ENCODE data around the gene TOLLIP. TPM values are rescaled to one million over a fixed set of nuclear protein-coding genes. Genes with fewer than 3 reads are reported as not detected.

Gene TOLLIP
- total and polyA plus RNA-seq, 8 donors, result 35.2 to 69.8 (median 45.7) TPM

DNA sequence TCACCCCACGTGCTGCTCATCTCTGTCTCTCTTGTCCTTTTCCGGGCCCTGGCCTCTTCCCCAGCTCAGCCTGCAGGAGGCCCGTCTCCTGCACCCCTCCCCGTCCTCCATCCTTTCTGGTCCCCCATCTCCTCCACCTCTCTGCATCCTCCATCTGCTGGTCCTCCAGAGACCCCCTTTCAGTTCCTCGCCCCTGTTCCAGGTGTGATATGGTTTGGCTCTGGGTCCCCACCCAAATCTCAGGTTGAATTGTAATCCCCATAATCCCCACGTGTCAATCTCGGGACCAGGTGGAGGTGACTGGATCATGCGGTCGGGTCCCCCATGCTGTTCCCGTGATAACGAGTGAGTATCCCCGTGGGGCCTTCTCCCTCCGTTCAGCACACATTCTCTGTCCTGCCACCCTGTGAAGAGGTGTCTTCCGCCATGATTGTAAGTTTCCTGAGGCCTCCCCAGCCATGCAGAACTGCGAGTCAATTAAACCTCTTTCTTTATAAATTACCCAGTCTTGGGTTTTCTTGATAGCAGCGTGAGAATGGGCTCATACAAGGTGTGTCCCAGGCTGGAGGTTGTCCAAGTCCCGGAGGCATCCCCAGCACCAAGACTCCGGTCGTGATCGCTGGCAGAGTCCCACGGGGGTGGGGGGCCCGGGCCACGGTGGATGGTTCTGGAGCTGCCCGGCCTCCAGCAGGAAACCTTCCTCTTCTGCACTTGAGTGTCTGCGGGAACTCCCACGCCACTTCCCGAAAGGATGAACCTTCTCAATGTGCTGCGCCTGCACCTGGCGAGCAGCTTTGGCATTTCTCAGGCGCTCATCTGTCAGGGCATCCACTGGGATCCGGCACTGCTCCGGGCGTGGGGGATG lies 29.0 kb upstream of the TOLLIP start:
- no peak overlapping the region for H3K4me3 ChIP-seq
- intact Hi-C loops (cut with DNase I), result no loop called here

DNA sequence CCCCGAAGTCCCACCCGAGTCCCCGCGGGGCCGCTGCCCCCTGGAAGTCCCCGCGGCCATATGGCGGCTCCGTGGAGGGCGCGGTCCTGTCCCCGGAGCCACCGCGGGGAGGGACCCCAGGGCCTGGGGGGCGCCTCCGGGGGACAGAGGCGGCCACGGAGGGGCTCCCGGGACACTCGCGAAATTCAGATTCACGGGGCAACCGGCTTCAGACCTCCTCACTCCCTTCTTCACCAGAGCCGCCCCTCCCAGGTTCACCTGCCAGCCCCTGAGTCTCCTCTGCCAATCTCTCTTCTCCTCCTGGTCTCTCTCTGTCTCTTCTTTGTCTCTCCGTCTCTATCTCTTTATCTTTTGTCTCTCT lies 28.2 kb upstream of the TOLLIP start:
- Histone ChIP-seq H3K36me3 (no peaks in the 10 kb centered on the region), H3K9me3 (no peaks in the 10 kb centered on the region), H3K27me3 (no peaks in the 10 kb centered on the region), H3K27ac (no peak overlapping the region), H3K4me3 (no peak overlapping the region), H3K4me1 (peaks cover 6 to 11% (median 10%) of the 10 kb centered on the region in 3 donors)
- no peak for ATAC-seq
- 62 to 64% methylated on average over 21 to 25 of the region's 25 CpGs for WGBS, 2 donors
- intact Hi-C loops (cut with DNase I), result no loop called here
- peak in 2 of 6 donors; percentile 18 to 49 for DNase-seq
- no peak for FAIRE-seq
- TF ChIP-seq, protein P1, sequence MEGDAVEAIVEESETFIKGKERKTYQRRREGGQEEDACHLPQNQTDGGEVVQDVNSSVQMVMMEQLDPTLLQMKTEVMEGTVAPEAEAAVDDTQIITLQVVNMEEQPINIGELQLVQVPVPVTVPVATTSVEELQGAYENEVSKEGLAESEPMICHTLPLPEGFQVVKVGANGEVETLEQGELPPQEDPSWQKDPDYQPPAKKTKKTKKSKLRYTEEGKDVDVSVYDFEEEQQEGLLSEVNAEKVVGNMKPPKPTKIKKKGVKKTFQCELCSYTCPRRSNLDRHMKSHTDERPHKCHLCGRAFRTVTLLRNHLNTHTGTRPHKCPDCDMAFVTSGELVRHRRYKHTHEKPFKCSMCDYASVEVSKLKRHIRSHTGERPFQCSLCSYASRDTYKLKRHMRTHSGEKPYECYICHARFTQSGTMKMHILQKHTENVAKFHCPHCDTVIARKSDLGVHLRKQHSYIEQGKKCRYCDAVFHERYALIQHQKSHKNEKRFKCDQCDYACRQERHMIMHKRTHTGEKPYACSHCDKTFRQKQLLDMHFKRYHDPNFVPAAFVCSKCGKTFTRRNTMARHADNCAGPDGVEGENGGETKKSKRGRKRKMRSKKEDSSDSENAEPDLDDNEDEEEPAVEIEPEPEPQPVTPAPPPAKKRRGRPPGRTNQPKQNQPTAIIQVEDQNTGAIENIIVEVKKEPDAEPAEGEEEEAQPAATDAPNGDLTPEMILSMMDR (IDR thresholded peaks at IDR 0.05), result no peak

More for the DNA sequence above, 29.0 kb upstream of the TOLLIP start:
- DNase-seq (peak in 3 of 6 donors; percentile 19 to 51 (median 19)), ATAC-seq (no peak), FAIRE-seq (no peak)
- TF ChIP-seq, protein P1 (IDR thresholded peaks at IDR 0.05), result no peak
- H3K4me1 ChIP-seq, result peaks cover 6 to 11% (median 10%) of the 10 kb centered on the region in 3 donors
- H3K9me3 ChIP-seq, result no peaks in the 10 kb centered on the region
- H3K27me3 ChIP-seq, result no peaks in the 10 kb centered on the region
- no peaks in the 10 kb centered on the region for H3K36me3 ChIP-seq
- 67 to 71% methylated on average over 33 of the region's 33 CpGs for WGBS, 2 donors
- H3K27ac ChIP-seq, result no peak overlapping the region

DNA sequence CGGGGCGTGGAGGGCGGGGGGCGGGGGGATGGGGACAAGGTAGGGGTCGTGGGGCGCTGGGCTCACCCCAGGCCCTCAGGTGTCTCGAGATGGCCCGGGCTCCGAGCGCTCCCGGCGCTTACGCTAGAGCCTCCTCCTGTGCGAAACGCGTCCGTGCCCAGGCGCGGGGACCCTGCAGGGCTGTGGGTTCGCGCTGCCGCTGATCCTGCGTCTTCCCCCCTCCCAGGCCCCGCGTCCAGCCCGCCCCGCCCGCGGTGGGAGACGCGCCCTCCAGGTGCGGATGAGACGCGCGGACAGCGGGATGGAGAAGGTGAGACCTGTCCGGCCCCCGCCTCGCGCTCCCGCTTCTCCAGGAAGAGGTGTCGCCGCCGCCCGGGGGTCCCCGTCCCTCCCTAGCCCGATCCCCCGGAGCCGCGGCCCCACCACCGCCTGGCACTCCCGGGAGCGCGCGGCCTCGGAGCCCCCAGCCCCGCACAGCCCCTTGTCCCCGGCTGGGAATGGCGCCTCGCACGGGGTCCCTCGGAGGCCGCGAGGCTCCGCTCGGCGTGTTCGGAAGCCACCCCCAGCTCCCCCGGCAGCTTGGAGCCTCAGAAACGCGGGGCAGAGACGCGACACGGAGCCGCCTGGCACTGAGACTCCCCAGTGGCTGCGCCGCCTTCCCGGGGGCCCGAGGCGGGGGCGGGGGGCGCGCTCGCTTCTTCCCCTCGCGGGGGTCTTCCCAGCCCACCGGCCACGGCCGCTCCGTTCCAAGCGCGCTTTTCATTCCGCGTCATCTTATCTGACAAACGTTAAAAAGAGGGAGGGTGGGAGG lies 27.6 kb upstream of the TOLLIP start:
- Histone ChIP-seq H3K27ac (no peak overlapping the region), H3K4me1 (peaks cover 6 to 11% (median 10%) of the 10 kb centered on the region in 3 donors), H3K36me3 (no peaks in the 10 kb centered on the region), H3K9me3 (no peaks in the 10 kb centered on the region), H3K4me3 (peak overlapping the region in 1 of 4 donors; percentile 29), H3K27me3 (no peaks in the 10 kb centered on the region)
- intact Hi-C loops (cut with DNase I), result no loop called here
- DNase-seq, result peak in 5 of 6 donors; percentile 40 to 90 (median 63)
- WGBS, 2 donors, result 10 to 16% methylated on average over 56 to 91 of the region's 95 CpGs
- TF ChIP-seq, protein P1 (IDR thresholded peaks at IDR 0.05), result no peak
- ATAC-seq, result peak; percentile 26 to 53 (median 44)
- no peak for FAIRE-seq

DNA sequence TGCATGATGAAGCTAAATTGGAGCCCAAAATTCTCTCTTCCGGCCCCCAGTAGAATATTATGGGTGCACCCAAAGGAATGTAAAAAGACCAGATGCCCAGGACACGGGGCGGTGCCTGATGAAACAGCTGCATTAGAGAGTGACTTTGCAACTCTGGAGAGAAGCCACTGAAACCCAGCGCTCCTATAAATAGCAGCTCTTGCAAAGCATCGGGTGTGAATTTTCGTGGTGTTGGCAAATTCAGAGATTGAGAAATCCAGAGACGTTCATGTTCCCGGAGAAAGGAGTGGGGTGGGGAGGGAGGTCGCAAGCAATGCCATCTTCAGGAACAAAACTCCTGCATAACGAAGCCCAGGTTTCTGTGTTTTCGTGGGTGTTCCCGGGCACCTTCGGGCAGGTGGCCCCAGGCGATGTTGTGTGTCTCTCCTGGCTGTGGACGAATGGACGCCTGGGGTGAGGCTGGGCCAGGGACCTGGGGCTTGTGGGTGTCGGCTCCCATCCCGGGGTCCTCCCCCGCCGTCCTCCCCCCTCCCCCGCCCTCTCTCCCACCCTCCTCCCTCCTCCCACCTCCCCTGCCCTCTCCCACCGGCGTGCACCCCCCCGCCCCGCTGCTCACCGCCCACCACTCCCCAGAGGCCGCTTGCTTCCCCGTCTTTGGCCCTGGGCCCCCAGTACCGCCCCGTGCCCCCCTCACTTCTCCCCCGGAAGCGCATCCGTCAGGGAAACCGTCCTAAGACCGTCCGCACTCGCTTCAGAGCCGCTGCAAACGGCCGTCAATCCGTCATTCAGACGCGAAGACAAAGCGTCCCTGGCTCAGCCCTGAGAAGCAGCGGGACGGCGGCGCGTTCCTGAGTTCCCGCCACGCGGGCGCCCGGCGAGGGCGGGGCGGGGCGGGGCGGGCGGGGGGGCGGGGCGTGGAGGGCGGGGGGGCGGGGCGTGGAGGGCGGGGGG lies 26.7 kb upstream of the TOLLIP start:
- peak overlapping the region in 3 of 4 donors; percentile 21 to 40 (median 23) for H3K4me3 ChIP-seq
- peak in 5 of 6 donors; percentile 40 to 79 (median 65) for DNase-seq
- TF ChIP-seq, protein P1 (IDR thresholded peaks at IDR 0.05), result no peak

More for the DNA sequence above, 26.7 kb upstream of the TOLLIP start:
- intact Hi-C loops (cut with DNase I), result no loop called here
- 1% methylated on average over 28 to 56 of the region's 66 CpGs for WGBS, 2 donors
- FAIRE-seq (no peak), ATAC-seq (peak; percentile 57 to 80 (median 73))
- no peaks in the 10 kb centered on the region for H3K9me3 ChIP-seq
- peaks cover 6 to 11% (median 10%) of the 10 kb centered on the region in 3 donors for H3K4me1 ChIP-seq
- H3K27ac ChIP-seq, result no peak overlapping the region
- H3K27me3 ChIP-seq, result no peaks in the 10 kb centered on the region
- H3K36me3 ChIP-seq, result no peaks in the 10 kb centered on the region

Data from pancreas (tissue), 10 donors.